Subcutaneous preadipocyte (primary cell): ENCODE results near the gene RPP25L. TPM values are rescaled to one million over a fixed set of nuclear protein-coding genes. Genes with fewer than 3 reads are reported as not detected.

Experiments
- small RNA-seq: library from RNA; depleted of rRNA; stranded (forward); fragments of <200 nt; gene quantifications from one replicate; pipeline ENCODE3, GENCODE V24; 2012
- total RNA-seq: library from RNA; depleted of rRNA; stranded (reverse); fragments of >200 nt; gene quantifications from 2 replicates; pipeline ENCODE4 v1.2.3, GENCODE V29; 2012

Gene RPP25L, protein sequence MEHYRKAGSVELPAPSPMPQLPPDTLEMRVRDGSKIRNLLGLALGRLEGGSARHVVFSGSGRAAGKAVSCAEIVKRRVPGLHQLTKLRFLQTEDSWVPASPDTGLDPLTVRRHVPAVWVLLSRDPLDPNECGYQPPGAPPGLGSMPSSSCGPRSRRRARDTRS
- 28.0 and 28.7 TPM in 2 replicates for total RNA-seq

DNA sequence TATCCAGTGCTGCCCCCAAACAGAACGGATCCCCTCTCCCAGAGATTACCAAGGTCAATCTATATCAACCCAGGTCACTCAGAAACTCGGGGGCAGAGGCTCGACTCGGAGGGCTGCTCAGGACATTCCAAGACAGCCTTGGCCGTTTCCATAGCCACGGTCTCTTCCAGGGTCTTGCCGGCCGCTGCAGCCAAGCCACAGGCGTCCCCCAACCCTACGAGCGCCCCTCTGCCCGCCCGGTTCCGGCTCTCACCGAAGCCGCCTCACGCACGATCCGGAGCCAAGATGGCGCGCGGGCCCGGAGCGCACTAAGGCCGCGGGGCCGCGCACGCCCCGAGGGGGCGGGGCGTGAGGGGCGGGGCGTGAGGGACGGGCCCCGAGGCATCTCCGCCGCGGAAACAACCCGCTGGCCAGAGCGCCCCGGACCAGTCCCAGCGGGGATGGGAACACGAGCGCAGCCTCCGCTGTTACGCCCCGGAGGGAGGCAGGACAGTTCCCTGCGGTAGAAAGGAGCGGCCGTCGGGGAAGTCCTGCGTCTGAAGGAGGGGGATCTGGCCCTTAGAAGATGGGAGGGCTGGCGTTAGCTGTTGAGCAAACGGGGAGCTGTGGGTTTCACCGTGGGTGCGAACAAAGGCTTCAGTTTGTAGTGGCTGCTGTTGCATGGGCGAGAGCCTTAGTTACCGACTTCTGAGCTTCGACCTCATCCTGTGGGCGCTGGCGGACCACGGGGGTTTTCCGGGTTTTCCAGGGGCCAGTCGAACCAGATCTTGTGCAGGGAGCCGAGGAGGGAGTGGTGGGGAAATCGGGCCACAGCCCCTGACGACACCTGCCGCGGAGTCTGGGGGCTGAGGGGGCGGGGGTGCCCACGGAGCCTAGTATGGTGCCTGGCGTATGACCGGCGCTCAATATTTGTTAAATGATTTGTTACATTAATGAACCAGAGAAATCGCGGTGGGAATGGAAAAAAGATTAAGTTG lies at the start of gene RPP25L:
Gene RPP25L (minus strand): TSS at position 287 of the 977 bp plus-strand sequence. CDS start 801 bp downstream, outside the sequence.

DNA sequence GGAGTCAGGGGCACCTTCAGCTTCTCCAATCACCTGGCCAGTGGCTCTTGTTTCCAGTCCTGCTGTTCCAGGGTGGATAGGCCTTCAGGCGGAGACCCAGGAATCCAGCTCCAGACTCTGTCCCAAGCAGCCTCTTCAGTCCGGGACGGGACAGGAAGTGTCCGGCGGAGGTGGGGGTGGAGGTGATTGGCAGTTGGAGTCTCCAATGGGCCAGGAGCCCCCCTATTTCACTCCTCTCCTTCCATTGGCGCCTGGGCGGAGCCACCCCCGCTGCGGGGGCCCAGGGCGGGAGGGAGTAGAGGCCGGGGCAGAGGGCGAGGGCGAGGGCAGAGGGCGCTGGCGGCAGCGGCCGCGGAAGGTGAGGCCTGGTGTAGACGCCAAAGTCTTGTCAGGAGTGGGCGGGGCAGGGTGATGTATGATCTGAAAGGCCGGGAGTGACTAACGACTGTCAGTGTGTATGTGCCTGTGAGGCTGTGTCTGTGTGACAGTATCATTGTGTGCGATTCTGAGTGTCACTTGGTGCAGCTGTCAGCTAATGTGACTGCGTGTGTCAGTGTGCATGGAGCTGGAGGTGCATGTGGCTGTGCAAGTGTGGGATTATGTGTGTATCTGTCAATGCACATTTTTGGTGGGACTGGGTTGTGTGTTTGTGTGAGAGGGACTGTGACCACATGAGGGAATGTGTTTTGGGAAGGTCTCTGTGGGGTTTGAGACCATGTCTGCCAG lies 40.1 kb upstream of the RPP25L start, which contains the start of gene IL11RA:
Gene IL11RA (plus strand): TSS at position 310 of the 726 bp plus-strand sequence. CDS start 3,033 bp downstream, outside the sequence.

DNA sequence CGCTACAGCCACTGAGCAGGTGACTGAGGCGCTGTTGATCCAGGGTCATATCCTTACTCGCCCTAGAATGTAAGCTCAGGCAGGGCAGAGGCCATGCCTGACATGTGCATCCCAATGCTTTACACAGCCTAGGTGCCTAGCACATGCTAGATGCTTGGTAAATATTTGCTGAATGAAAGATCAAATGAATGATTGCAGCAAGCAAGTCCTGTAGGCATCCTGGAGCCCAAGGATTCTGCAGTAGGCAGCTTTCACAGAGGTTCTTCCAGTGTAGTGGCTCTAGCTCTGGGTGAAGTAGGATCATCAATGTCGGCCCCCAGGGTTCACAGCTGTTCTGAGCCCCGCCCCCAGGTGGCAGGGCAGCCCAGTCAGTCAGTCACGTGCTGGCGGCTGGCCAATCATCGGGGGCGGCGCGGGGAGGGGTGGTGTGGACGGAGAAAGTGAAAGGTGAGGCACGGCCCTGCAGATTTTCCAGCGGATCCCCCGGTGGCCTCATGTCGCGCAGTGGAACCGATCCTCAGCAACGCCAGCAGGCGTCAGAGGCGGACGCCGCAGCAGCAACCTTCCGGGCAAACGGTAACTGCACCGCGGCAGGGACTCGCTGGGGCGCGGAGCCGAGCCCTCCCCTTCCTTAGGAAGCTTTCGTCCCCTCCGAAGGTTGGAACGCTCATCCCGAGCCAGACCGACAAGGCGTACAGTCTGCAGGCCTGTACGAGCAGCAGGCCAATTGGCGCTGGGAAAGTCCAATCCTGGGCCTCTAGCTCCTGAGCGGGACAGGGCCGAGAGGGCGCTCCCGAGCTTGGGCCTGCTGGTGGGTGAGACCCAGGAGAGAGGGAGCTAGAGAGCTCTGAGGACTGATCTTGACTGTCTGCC lies 34.5 kb upstream of the RPP25L start, which contains the start of gene GALT:
Gene GALT (plus strand): TSS at position 465 of the 873 bp plus-strand sequence. CDS start 30 bp downstream, at position 495.

DNA sequence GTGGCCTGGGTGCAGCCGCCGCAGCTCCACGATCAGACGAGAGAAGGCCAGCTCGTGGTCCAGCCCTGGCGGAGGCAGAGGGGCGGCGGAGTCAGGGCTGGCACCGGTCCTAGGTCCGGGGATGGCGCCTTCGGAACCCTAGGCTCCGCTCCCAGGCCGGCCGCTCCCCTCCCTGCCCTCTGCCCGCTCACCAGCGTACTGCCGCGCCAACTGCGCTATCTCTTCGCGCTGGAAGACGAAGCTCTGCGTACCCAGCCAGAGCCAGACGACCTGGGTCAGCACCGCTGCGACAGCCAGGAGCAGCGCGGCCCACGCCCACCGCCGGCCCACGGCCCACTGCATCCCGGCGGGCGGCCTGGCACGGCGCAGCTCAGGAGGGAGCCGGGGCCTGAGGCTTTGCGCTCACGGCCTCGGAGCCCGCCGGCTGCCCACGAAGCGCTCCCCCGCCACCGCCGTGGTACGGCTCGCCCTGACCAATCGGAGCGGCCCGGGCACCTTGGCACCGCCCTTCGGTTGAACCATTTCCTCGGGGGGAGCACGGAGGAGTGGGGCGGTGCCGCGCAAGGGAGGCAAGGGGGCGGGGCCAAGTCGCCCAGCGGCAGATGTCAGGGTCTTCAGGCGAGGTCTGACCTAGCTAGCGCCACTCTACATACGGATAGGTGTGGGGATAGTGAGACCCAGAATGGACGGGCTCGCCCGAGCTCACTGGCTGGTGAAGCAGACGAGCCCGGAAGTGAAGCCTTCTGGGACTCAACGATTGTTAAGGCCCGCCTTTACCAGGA lies 25.6 kb upstream of the RPP25L start, which contains the start of gene SIGMAR1:
Gene SIGMAR1 (minus strand): TSS at position 432 of the 782 bp plus-strand sequence. CDS start 90 bp downstream, at position 342.

DNA sequence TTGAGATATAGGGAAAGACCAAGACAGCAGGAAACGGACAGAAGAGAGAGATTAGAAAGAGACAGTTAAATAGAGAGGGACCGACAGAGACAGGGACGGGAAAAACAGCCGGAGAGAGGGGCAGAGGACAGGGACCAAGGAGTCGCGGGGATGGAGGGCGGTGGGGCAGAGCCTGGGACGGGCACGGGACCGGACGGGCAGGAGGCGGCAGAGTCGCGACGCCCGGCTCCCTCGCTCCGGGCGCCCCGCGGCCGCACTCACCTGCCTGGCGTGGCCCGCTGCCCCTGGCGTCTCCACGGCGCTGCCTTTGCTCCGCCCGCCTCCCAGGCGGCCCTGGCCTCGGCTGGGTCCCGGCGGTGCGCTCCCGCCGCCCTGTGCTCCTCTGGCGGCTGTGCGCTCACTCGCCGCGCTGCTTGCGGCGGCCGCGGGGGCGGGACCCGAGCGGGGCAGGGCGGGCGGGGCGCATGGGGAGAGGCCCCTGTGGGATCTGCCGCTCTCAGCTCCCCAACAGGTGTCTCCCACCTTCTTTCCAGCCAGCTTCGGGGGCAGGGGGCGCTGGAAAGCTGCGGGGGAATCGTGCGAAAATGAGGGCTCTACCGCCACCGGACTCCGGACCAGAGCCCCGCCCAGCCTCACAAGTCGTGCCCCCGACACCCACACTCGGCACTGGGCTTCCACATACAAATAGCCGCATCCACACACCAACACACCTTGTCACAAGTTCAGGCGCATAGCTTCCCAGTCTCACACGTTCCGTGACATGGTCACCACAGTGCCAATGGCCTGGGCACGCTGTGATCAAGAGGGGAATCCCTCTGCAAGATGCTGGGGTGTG lies 17.0 kb upstream of the RPP25L start, which contains the start of gene ARID3C:
Gene ARID3C (minus strand): TSS at position 411 of the 835 bp plus-strand sequence. CDS start 1,052 bp downstream, outside the sequence.

DNA sequence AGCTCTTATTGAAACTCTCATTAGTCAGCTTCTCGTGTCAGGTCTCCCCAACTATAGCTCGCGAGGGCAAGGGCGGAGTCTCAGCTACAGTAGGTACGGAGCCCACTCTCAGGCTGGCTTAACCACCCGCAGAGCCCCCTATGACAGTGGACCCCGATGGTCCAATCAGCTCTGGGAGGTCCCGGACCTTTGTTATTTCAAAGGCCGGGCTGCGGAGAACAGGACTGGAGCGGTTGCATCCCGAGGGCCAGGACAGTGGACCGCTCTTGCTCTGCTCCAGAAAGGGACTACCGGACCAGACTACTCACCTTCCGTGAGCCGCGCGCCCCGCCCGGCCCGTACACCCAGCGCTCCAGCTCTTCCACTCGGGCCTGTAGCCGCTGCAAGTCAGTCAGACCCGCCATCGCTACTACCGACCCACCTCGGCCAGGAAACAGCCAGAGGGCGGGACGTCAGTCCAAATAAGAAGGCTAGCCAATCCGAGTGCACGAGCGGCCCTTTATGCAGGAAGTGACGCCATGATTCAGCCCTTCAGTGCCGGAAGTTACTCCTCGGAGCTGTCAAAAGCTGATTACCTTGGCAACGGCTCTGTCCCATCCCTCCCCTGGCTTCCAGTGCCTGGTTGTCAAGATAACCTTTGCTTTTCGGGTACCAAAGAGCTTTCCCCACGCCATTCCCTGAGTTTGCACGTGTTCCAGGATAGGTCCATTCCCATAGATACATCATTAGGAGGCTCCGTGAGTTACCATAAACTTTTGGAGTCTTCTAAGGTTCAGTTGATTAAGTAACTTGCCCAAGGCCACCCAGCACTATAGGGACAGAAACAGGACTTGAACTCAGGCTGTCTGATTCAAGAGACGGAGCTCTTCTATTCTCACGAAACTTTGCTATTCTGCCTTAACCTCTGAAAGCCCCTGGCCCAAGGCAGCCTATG lies 8.4 kb upstream of the RPP25L start, which contains the start of gene DCTN3:
Gene DCTN3 (minus strand): TSS at position 435 of the 934 bp plus-strand sequence. CDS start 31 bp downstream, at position 404.

DNA sequence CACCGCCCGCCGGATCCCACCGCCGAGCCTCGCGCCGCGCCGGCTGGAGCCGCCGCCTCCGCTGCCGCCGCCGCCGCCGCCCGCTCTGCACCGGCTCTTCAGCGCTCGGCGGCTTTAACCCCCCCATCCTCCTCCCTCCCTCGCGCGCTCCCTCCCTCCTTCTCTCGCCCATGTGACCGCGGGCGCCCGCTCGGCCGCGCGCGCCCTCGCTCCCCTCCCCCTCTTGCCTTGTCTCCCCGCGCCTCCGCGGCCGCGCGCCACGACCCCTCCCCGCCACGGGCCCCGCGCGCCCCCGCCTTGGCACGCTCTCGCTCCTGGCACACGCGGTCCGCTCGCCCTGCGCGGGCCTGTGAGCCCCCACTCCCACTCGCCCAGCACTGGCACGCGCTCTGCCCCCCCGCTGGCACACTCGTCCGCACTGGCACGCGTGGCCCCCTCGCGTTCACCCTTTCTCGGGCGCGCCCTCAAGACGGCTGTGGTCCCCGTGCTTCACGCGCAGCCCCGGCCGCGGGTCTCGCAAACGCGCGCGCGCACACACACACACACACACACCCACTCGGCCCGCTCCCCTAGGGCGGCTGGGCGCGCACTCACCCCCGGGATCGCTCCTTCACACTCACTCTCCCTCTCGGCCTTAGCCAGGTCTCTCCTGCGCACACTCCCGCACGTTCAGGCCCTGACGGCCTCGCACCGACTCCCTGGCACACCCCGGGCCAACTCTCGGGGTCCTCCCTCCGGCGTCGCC lies 22.1 kb downstream of the RPP25L start, which contains the start of gene CNTFR:
Gene CNTFR (minus strand): TSS at position 89 of the 745 bp plus-strand sequence. CDS start 20,743 bp downstream, outside the sequence.

Small RNAs within 50 kb of the gene (small RNA-seq; reads per million reads assigned to genes)
- gene CCL27 = not detected

Other genes with a start within 250 kb of the RPP25L start
- gene MYORG, start 235.2 kb downstream of the RPP25L start, total RNA-seq = 0.73 and 0.78 TPM in 2 replicates
- 5.9 and 9.6 TPM in 2 replicates for gene FAM219A, start 153.5 kb downstream of the RPP25L start, total RNA-seq
- 0.20 TPM in 1 of 2 replicates, not detected in the other for gene DNAI1, start 153.3 kb downstream of the RPP25L start, total RNA-seq
- under 0.01 TPM in 1 of 2 replicates, not detected in the other for gene ENHO, start 89.1 kb downstream of the RPP25L start, total RNA-seq
- gene CNTFR, start 22.4 kb downstream of the RPP25L start, total RNA-seq = 0.20 and 0.37 TPM in 2 replicates
- gene DCTN3, start 8.4 kb upstream of the RPP25L start, total RNA-seq = 76.8 and 112 TPM in 2 replicates
- under 0.01 TPM in 1 of 2 replicates, not detected in the other for gene ARID3C, start 17.0 kb upstream of the RPP25L start, total RNA-seq
- 124 and 130 TPM in 2 replicates for gene SIGMAR1, start 25.7 kb upstream of the RPP25L start, total RNA-seq
- 23.5 and 33.4 TPM in 2 replicates for gene GALT, start 34.6 kb upstream of the RPP25L start, total RNA-seq
- 6.1 and 15.1 TPM in 2 replicates for gene IL11RA, start 40.1 kb upstream of the RPP25L start, total RNA-seq
- gene CCL27, start 50.6 kb upstream of the RPP25L start, total RNA-seq = not detected in 2 replicates
- not detected in 2 replicates for gene CCL19, start 79.2 kb upstream of the RPP25L start, total RNA-seq
- gene CCL21, start 98.0 kb upstream of the RPP25L start, total RNA-seq = not detected in 2 replicates